Stimulated activated CD4-positive, alpha-beta T cell treated with anti-CD3 and anti-CD28 coated beads, Interleukin-4, amount 100 ng/mL, for 4 hours (primary cell): ENCODE results near the gene IGFBP4.

Experiments used
- DNase-seq, 2 experiments: peaks; one replicate each; pipeline ENCODE4 v3.0.0-alpha.2; 2020

Gene IGFBP4

GRCh38 chr17:40457369-40457768 is 14.1 kb downstream of the IGFBP4 start:
- no peak for DNase-seq

- no peak for DNase-seq
Observed at GRCh38 chr17:40457964-40458791, 14.9 kb downstream of the IGFBP4 start.

GRCh38 chr17:40458851-40459482 is 15.7 kb downstream of the IGFBP4 start:
- no peak for DNase-seq

- DNase-seq = no peak
Observed at GRCh38 chr17:40459636-40460603, 16.7 kb downstream of the IGFBP4 start.

- no peak for DNase-seq
Observed at GRCh38 chr17:40460604-40460967, 17.3 kb downstream of the IGFBP4 start.

- no peak for DNase-seq
Observed at GRCh38 chr17:40460968-40461731, 17.9 kb downstream of the IGFBP4 start.

GRCh38 chr17:40461732-40462342 is 18.6 kb downstream of the IGFBP4 start:
- DNase-seq = no peak

GRCh38 chr17:40462343-40463121 is 19.3 kb downstream of the IGFBP4 start:
- DNase-seq = no peak

- DNase-seq = no peak
Observed at GRCh38 chr17:40463122-40463550, 19.9 kb downstream of the IGFBP4 start.

- DNase-seq = no peak
Observed at GRCh38 chr17:40464392-40464855, 21.2 kb downstream of the IGFBP4 start.

GRCh38 chr17:40466298-40466971 is 23.2 kb downstream of the IGFBP4 start:
- DNase-seq = no peak

- DNase-seq = no peak
Observed at GRCh38 chr17:40467281-40467867, 24.1 kb downstream of the IGFBP4 start.

GRCh38 chr17:40468560-40468959 is 25.3 kb downstream of the IGFBP4 start:
- DNase-seq = no peak

- no peak for DNase-seq
Observed at GRCh38 chr17:40469805-40470675, 26.8 kb downstream of the IGFBP4 start.

GRCh38 chr17:40470932-40471828 is 27.9 kb downstream of the IGFBP4 start:
- no peak for DNase-seq

GRCh38 chr17:40471846-40472732 is 28.8 kb downstream of the IGFBP4 start:
- no peak for DNase-seq
